Heart left ventricle (tissue), 16 donors: Measurements from ENCODE around the gene MAPK1IP1L. TPM values are rescaled to one million over a fixed set of nuclear protein-coding genes. Genes with fewer than 3 reads are reported as not detected.

Source experiments
- ATAC-seq, 4 donors: fragments of 200-7000 bp; cut with Tn5 transposase; one replicate each; pipeline ENCODE4 v1.9.1; 2020 to 2022; ENCODE audit warnings: moderate library complexity in 4 of 4, mild to moderate bottlenecking in 3 of 4, moderate number of reproducible peaks in 1 of 4
- DNase-seq, 5 donors: peaks; one replicate each; pipeline ENCODE4 v3.0.0-alpha.2; 2020
- H3K27ac ChIP-seq, 12 donors: fragments of 200-600 bp; sonication (generic) in 4 of 12; one replicate each; pipeline versions ENCODE4 v1.5.0 to v1.8.0; 2016 to 2022; ENCODE audit warnings: mild to moderate bottlenecking in 2 of 12
- H3K27me3 ChIP-seq, 9 donors: fragments of 200-600 bp; sonication (generic) in 2 of 9; one replicate each; pipeline versions ENCODE4 v1.5.1 to v1.8.0; 2016 to 2022; ENCODE audit warnings: mild to moderate bottlenecking in 3 of 9
- H3K36me3 ChIP-seq, 9 donors: fragments of 200-600 bp; sonication (generic) in 2 of 9; one replicate each; pipeline versions ENCODE4 v1.5.0 to v1.8.0; 2018 to 2022; ENCODE audit warnings: mild to moderate bottlenecking in 2 of 9
- H3K4me1 ChIP-seq, 12 donors: fragments of 200-600 bp; sonication (generic) in 4 of 12; one replicate each; pipeline versions ENCODE4 v1.5.0 to v1.8.0; 2016 to 2022; ENCODE audit warnings: mild to moderate bottlenecking in 3 of 12
- H3K4me3 ChIP-seq, 12 donors: fragments of 200-600 bp; sonication (generic) in 4 of 12; one replicate each; pipeline versions ENCODE4 v1.5.0 to v1.8.0; 2017 to 2022; ENCODE audit warnings: mild to moderate bottlenecking in 9 of 12, moderate library complexity in 4 of 12
- H3K9me3 ChIP-seq, 12 donors: fragments of 200-600 bp; sonication (generic) in 4 of 12; one replicate each; pipeline versions ENCODE4 v1.5.0 to v1.8.0; 2016 to 2022; ENCODE audit warnings: mild to moderate bottlenecking in 1 of 12
- POLR2A ChIP-seq, 2 donors: fragments of 450-650 bp; IDR thresholded peaks; one replicate each; pipeline ENCODE4 v1.6.1; 2017; ENCODE audit warnings: antibody characterized with exemption in 2 of 2, mild to moderate bottlenecking in 2 of 2, moderate library complexity in 2 of 2
- WGBS, 4 donors: extraction: QIAGEN DNeasy Blood & Tissue Kit in 2 of 4; methylation state at CpG; one replicate each; pipeline versions ENCODE4 v1.1.5 to v1.1.7; 2013 to 2018; 5-methylcytosine and 5-hydroxymethylcytosine counted together
- intact Hi-C, 10 donors: fragments of 100-400 bp; cut with DNase I; formaldehyde crosslinking; loops; one replicate each; pipeline versions ENCODE4 v1.11.1 to v1.14.2; 2022
- polyA plus RNA-seq, 2 donors: library from polyadenylated mRNA; stranded (reverse); fragments of 200-250 nt; gene quantifications; one replicate each; pipeline ENCODE4 v1.2.3, GENCODE V29; 2013
- total RNA-seq, 9 donors: library from RNA; depleted of rRNA in 2 of 9; stranded (reverse); fragments of >200 nt in 2 of 9; fragmentation: NEBNext Ultra II Directional in 3 of 9; extraction: Animal tissue kit (Norgen Biotek cat#: 25700) in 3 of 9; gene quantifications; one replicate each; pipeline versions ENCODE4 v1.1.0 to v1.2.4, GENCODE V29; 2016 to 2023
- TF ChIP-seq, protein P1 (sequence below), 12 donors: fragments of 200-600 bp; sonication (generic) in 4 of 12; IDR thresholded peaks; one replicate each; pipeline versions ENCODE4 v1.5.0 to v1.8.0; 2018 to 2022; ENCODE audit warnings: antibody characterized with exemption in 12 of 12, mild to moderate bottlenecking in 5 of 12
- donor health status: ischemic (EF 13 %, LVEDD 7.1; RV severe dilation, severe dysfunction).
- donor health status: healthy with polysubstance abuse.
- donor health status: DM: no; HTN: yes; CAD: no.
- donor health status: DM: no; HTN: no; CAD: no.
- donor health status: ischemic (EF 25% LVEDD 6.9; RV normal size, moderate dysfunction).
- donor health status: ischemic (EF 25% LVEDD 5.7; RV mildly dilated, moderate dysfunction).
- donor health status: healthy.
- donor health status: DM: yes; HTN: yes; CAD: no.
- donor health status: ischemic (EF 35%, LVEDD 5.7; RV mildly dilated, moderate dysfunction).
- donor health status: nonischemic (EF 11% LVEDD 7.7; RV severe dilation, severe dysfunction).
- donor health status: DM: yes; HTN: yes; CAD: no.
- donor health status: PGD.
- donor health status: ischemic (EF 29% LVEDD 5.4; RV normal size, mild dysfunction).
- donor health status: nonischemic (EF 23%, LVEDD 6.1; RV moderate dilation, normal function).

Gene MAPK1IP1L
- total and polyA plus RNA-seq, 11 donors, result 23.8 to 159 (median 77.5) TPM

GRCh38 chr14:55038708-55039107, 12.7 kb upstream of the MAPK1IP1L start:
- Histone ChIP-seq H3K27me3 (no peaks in the 10 kb centered on the region), H3K9me3 (no peaks in the 10 kb centered on the region), H3K4me1 (no peaks in the 10 kb centered on the region), H3K36me3 (peaks cover 0 to 65% (median 34%) of the 10 kb centered on the region in 9 donors), H3K4me3 (no peak overlapping the region), H3K27ac (no peak overlapping the region)
- ATAC-seq (no peak), DNase-seq (no peak)
- intact Hi-C loops, result no loop called here
- no peak for TF ChIP-seq POLR2A (IDR thresholded peaks at IDR 0.05)
- TF ChIP-seq, protein P1, sequence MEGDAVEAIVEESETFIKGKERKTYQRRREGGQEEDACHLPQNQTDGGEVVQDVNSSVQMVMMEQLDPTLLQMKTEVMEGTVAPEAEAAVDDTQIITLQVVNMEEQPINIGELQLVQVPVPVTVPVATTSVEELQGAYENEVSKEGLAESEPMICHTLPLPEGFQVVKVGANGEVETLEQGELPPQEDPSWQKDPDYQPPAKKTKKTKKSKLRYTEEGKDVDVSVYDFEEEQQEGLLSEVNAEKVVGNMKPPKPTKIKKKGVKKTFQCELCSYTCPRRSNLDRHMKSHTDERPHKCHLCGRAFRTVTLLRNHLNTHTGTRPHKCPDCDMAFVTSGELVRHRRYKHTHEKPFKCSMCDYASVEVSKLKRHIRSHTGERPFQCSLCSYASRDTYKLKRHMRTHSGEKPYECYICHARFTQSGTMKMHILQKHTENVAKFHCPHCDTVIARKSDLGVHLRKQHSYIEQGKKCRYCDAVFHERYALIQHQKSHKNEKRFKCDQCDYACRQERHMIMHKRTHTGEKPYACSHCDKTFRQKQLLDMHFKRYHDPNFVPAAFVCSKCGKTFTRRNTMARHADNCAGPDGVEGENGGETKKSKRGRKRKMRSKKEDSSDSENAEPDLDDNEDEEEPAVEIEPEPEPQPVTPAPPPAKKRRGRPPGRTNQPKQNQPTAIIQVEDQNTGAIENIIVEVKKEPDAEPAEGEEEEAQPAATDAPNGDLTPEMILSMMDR (IDR thresholded peaks at IDR 0.05), result no peak

GRCh38 chr14:55043528-55043927, 7.9 kb upstream of the MAPK1IP1L start:
- no peaks in the 10 kb centered on the region for H3K9me3 ChIP-seq
- no peak overlapping the region for H3K27ac ChIP-seq
- intact Hi-C loops, result no loop called here
- DNase-seq (no peak), ATAC-seq (no peak)
- peaks cover 0 to 39% (median 21%) of the 10 kb centered on the region in 9 donors for H3K36me3 ChIP-seq
- no peaks in the 10 kb centered on the region for H3K4me1 ChIP-seq
- H3K27me3 ChIP-seq, result no peaks in the 10 kb centered on the region
- no peak overlapping the region for H3K4me3 ChIP-seq
- no peak for TF ChIP-seq POLR2A (IDR thresholded peaks at IDR 0.05)
- TF ChIP-seq, protein P1 (IDR thresholded peaks at IDR 0.05), result no peak
- WGBS, 4 donors, result 93 to 97% (median 95%) methylated on average over 5 of the region's 5 CpGs

GRCh38 chr14:55045087-55045486, 6.4 kb upstream of the MAPK1IP1L start:
- no peak for TF ChIP-seq POLR2A (IDR thresholded peaks at IDR 0.05)
- TF ChIP-seq, protein P1 (IDR thresholded peaks at IDR 0.05), result no peak
- Histone ChIP-seq H3K4me3 (no peak overlapping the region), H3K4me1 (no peaks in the 10 kb centered on the region), H3K9me3 (no peaks in the 10 kb centered on the region), H3K27ac (no peak overlapping the region), H3K36me3 (peaks cover 0 to 35% (median 21%) of the 10 kb centered on the region in 9 donors), H3K27me3 (no peaks in the 10 kb centered on the region)
- intact Hi-C loops, result no loop called here
- DNase-seq (no peak), ATAC-seq (no peak)

- no peaks in the 10 kb centered on the region for H3K9me3 ChIP-seq
- TF ChIP-seq, protein P1 (IDR thresholded peaks at IDR 0.05), result no peak
- no peak for TF ChIP-seq POLR2A (IDR thresholded peaks at IDR 0.05)
- H3K4me1 ChIP-seq, result peaks cover 0 to 9% (median 6%) of the 10 kb centered on the region in 12 donors
- DNase-seq (no peak), ATAC-seq (no peak)
- no peaks in the 10 kb centered on the region for H3K27me3 ChIP-seq
- no peak overlapping the region for H3K27ac ChIP-seq
- peaks cover 0 to 31% (median 21%) of the 10 kb centered on the region in 9 donors for H3K36me3 ChIP-seq
- H3K4me3 ChIP-seq, result no peak overlapping the region
- WGBS, 4 donors, result 90 to 97% (median 93%) methylated on average over 5 of the region's 5 CpGs
- intact Hi-C loops, result no loop called here
Measured at GRCh38 chr14:55047301-55048053, 4.0 kb upstream of the MAPK1IP1L start.
